NCI-H510A (cell line): ENCODE data around the gene IDE.
"Not testable (repeated sequence)": the region's sequence is repeated elsewhere in the genome, so short reads cannot be mapped to it uniquely, and the experiment has no call there.

Experiments used
- DNase-seq: peaks from one replicate; lab custom pipeline; 2025; lab: John Stamatoyannopoulos, UW

IDE gene

GRCh38 chr10:92419740-92420545 lies 153.9 kb downstream of the IDE start:
- DNase-seq = no peak

GRCh38 chr10:92418891-92419290 lies 155.0 kb downstream of the IDE start:
- DNase-seq = no peak

GRCh38 chr10:92418221-92418620 lies 155.7 kb downstream of the IDE start:
- DNase-seq = no peak

- no peak for DNase-seq
These were observed 160.4 kb downstream of the IDE start for GRCh38 chr10:92413519-92413918.

GRCh38 chr10:92413011-92413410 lies 160.9 kb downstream of the IDE start:
- no peak for DNase-seq

GRCh38 chr10:92411406-92411805 lies 162.5 kb downstream of the IDE start:
- no peak for DNase-seq

GRCh38 chr10:92410501-92410900 lies 163.4 kb downstream of the IDE start:
- no peak for DNase-seq

GRCh38 chr10:92408017-92408361 lies 165.9 kb downstream of the IDE start:
- no peak for DNase-seq

- DNase-seq = no peak
These were observed 166.4 kb downstream of the IDE start for GRCh38 chr10:92407305-92408016.

GRCh38 chr10:92405419-92405924 lies 168.4 kb downstream of the IDE start:
- no peak for DNase-seq

GRCh38 chr10:92404612-92405418 lies 169.1 kb downstream of the IDE start:
- no peak for DNase-seq

- not testable (repeated sequence) for DNase-seq
These were observed 171.7 kb downstream of the IDE start for GRCh38 chr10:92402234-92402633.
